Pons (tissue), 1 donor: ENCODE data around the gene CIC.

Experiments used
- DNase-seq: peaks from one replicate; pipeline ENCODE4 v3.0.0-alpha.2; 2016; ENCODE audit warnings: low spot score

The CIC gene

GRCh38 chr19:42268704-42269477, at the start of gene CIC:
CIC (plus strand) TSS chr19:42269252; CDS start chr19:42271784, 2,532 bp downstream.
- DNase-seq: peak; percentile 100

- DNase-seq: peak; percentile 97
Measured at GRCh38 chr19:42219812-42220750, 49.0 kb upstream of the CIC start, which contains the start of gene ZNF526. ZNF526 (plus strand) TSS chr19:42220312; CDS start chr19:42224404, 4,092 bp downstream.

GRCh38 chr19:42220751-42221097, 48.3 kb upstream of the CIC start:
- DNase-seq: no peak

GRCh38 chr19:42224940-42225717, 43.9 kb upstream of the CIC start:
- no peak for DNase-seq

GRCh38 chr19:42225718-42226292, 43.2 kb upstream of the CIC start:
- DNase-seq: no peak

GRCh38 chr19:42226886-42227285, 42.2 kb upstream of the CIC start:
- DNase-seq: no peak

GRCh38 chr19:42228641-42229040, 40.4 kb upstream of the CIC start:
- DNase-seq: no peak

GRCh38 chr19:42229301-42229854, 39.7 kb upstream of the CIC start:
- no peak for DNase-seq

- DNase-seq: no peak
Measured at GRCh38 chr19:42229855-42230351, 39.1 kb upstream of the CIC start.

- no peak for DNase-seq
Measured at GRCh38 chr19:42230571-42230970, 38.5 kb upstream of the CIC start.

- no peak for DNase-seq
Measured at GRCh38 chr19:42232435-42232834, 36.6 kb upstream of the CIC start.

GRCh38 chr19:42233106-42233505, 35.9 kb upstream of the CIC start:
- DNase-seq: no peak

- no peak for DNase-seq
Measured at GRCh38 chr19:42233678-42234292, 35.3 kb upstream of the CIC start.

- no peak for DNase-seq
Measured at GRCh38 chr19:42234364-42234763, 34.7 kb upstream of the CIC start.

- no peak for DNase-seq
Measured at GRCh38 chr19:42235181-42235580, 33.9 kb upstream of the CIC start.

GRCh38 chr19:42239544-42240220, 29.4 kb upstream of the CIC start:
- no peak for DNase-seq

GRCh38 chr19:42241279-42241678, 27.8 kb upstream of the CIC start:
- no peak for DNase-seq

GRCh38 chr19:42242069-42242511, 27.0 kb upstream of the CIC start:
- DNase-seq: no peak

- peak; percentile 100 for DNase-seq
Measured at GRCh38 chr19:42242512-42243409, 26.3 kb upstream of the CIC start, which contains the start of gene GSK3A. GSK3A (minus strand) TSS chr19:42242602; CDS start chr19:42242465, 137 bp downstream.
